Mesenchymal stem cell (in vitro differentiated cells and primary cell): ENCODE measurements around the gene GRIK4.

ENCODE experiments used
- DNase-seq: peaks from one replicate; pipeline ENCODE4 v3.0.0-alpha.2; 2013
- H2AFZ ChIP-seq: one replicate; pipeline ENCODE4 v1.6.1; 2013; ENCODE audit warnings: low read depth, mild to moderate bottlenecking, control low read depth, inconsistent platforms, low read length, moderate library complexity
- H2AK5ac ChIP-seq: 2 replicates; pipeline ENCODE4 v1.6.1; 2013; ENCODE audit warnings: low read length, moderate library complexity, mild to moderate bottlenecking, inconsistent platforms; ENCODE audit not compliant: severe bottlenecking
- H2BK120ac ChIP-seq: one replicate; pipeline ENCODE4 v1.6.1; 2013; ENCODE audit warnings: low read depth, mild to moderate bottlenecking, inconsistent platforms, low read length, moderate library complexity
- H2BK12ac ChIP-seq, 2 experiments: one replicate each; pipeline ENCODE4 v1.6.1; 2013; ENCODE audit warnings: inconsistent platforms in 2 of 2, low read length in 2 of 2, mild to moderate bottlenecking in 2 of 2, moderate library complexity in 2 of 2, control low read depth in 1 of 2
- H2BK15ac ChIP-seq: one replicate; pipeline ENCODE4 v1.6.1; 2013; ENCODE audit warnings: mild to moderate bottlenecking, low read depth, inconsistent platforms; ENCODE audit not compliant: poor library complexity, severe bottlenecking
- H2BK5ac ChIP-seq: 2 replicates; pipeline ENCODE4 v1.6.1; 2013; ENCODE audit warnings: low read depth, mild to moderate bottlenecking, low read length, control low read depth, inconsistent platforms; ENCODE audit not compliant: poor library complexity, severe bottlenecking
- H3K14ac ChIP-seq, 2 experiments: one replicate each; pipeline ENCODE4 v1.6.1; 2013; ENCODE audit warnings: inconsistent platforms in 2 of 2, low read length in 2 of 2, control low read depth in 1 of 2, mild to moderate bottlenecking in 1 of 2, moderate library complexity in 1 of 2
- H3K18ac ChIP-seq, 2 experiments: one replicate each; pipeline ENCODE4 v1.6.1; 2013; ENCODE audit warnings: inconsistent platforms in 2 of 2, low read length in 2 of 2, control low read depth in 1 of 2, low read depth in 1 of 2, mild to moderate bottlenecking in 1 of 2
- H3K23ac ChIP-seq, 2 experiments: one replicate each; pipeline ENCODE4 v1.6.1; 2013; ENCODE audit warnings: inconsistent platforms in 2 of 2, low read length in 2 of 2, mild to moderate bottlenecking in 2 of 2, moderate library complexity in 2 of 2, control low read depth in 1 of 2
- H3K27ac ChIP-seq: 2 replicates; pipeline ENCODE4 v1.5.1; 2013; ENCODE audit warnings: mild to moderate bottlenecking, moderate library complexity, low read length, control low read depth, inconsistent platforms; ENCODE audit not compliant: poor library complexity, severe bottlenecking
- H3K27me3 ChIP-seq, 2 experiments: 2 replicates each; pipeline versions ENCODE4 v1.6.1 to v1.7.0; 2013; ENCODE audit warnings: low read length in 2 of 2, mild to moderate bottlenecking in 2 of 2, moderate library complexity in 2 of 2, control low read depth in 1 of 2, inconsistent platforms in 1 of 2; ENCODE audit not compliant: control insufficient read depth in 1 of 2, insufficient read depth in 1 of 2
- H3K36me3 ChIP-seq, 2 experiments: 2 replicates each; pipeline versions ENCODE4 v1.6.1 to v1.7.0; 2013; ENCODE audit warnings: low read length in 2 of 2, control low read depth in 1 of 2, inconsistent platforms in 1 of 2, low read depth in 1 of 2, mild to moderate bottlenecking in 1 of 2; ENCODE audit not compliant: insufficient read depth in 2 of 2, control insufficient read depth in 1 of 2
- H3K4ac ChIP-seq, 2 experiments: one replicate each; pipeline ENCODE4 v1.6.1; 2013; ENCODE audit warnings: inconsistent platforms in 2 of 2, low read length in 2 of 2, mild to moderate bottlenecking in 2 of 2, moderate library complexity in 2 of 2, control low read depth in 1 of 2, low read depth in 1 of 2
- H3K4me1 ChIP-seq: 2 replicates; pipeline ENCODE4 v1.6.1; 2013; ENCODE audit warnings: low read depth, low read length, control low read depth; ENCODE audit not compliant: control insufficient read depth, insufficient read depth
- H3K4me2 ChIP-seq: 2 replicates; pipeline ENCODE4 v1.6.1; 2013; ENCODE audit warnings: low read length, mild to moderate bottlenecking, inconsistent platforms; ENCODE audit not compliant: poor library complexity, severe bottlenecking
- H3K4me3 ChIP-seq, 2 experiments: 2 replicates each; pipeline versions ENCODE4 v1.5.1 to v1.7.0; 2013; ENCODE audit warnings: low read length in 2 of 2, mild to moderate bottlenecking in 2 of 2, control low read depth in 1 of 2, low read depth in 1 of 2; ENCODE audit not compliant: insufficient read depth in 1 of 2
- H3K79me1 ChIP-seq: replicated peaks from 2 replicates; pipeline ENCODE4 v1.6.1; 2013; ENCODE audit warnings: mild to moderate bottlenecking, control low read depth, low read length, inconsistent platforms; ENCODE audit not compliant: poor library complexity, severe bottlenecking
- H3K9ac ChIP-seq: 2 replicates; pipeline ENCODE4 v1.7.0; 2013; ENCODE audit warnings: mild to moderate bottlenecking, low read length, moderate library complexity
- H3K9me3 ChIP-seq: 2 replicates; pipeline ENCODE4 v1.7.0; 2013; ENCODE audit warnings: mild to moderate bottlenecking, low read length; ENCODE audit not compliant: control insufficient read depth
- H4K8ac ChIP-seq: one replicate; pipeline ENCODE4 v1.6.1; 2013; ENCODE audit warnings: inconsistent platforms, mild to moderate bottlenecking, low read length, moderate library complexity
- H4K91ac ChIP-seq: one replicate; pipeline ENCODE4 v1.6.1; 2013; ENCODE audit warnings: mild to moderate bottlenecking, low read length, inconsistent platforms
- WGBS: methylation state at CpG from one replicate; pipeline ENCODE4 v1.1.7; 2013; ENCODE audit warnings: mixed read lengths; 5-methylcytosine and 5-hydroxymethylcytosine counted together

Gene GRIK4

GRCh38 chr11:120904116-120904515, 392.6 kb downstream of the GRIK4 start:
- no peaks in the 10 kb centered on the region for H3K4me1 ChIP-seq
- no peak overlapping the region for H3K18ac ChIP-seq
- no peak overlapping the region for H2AFZ ChIP-seq
- H2BK15ac ChIP-seq = no peak overlapping the region
- no peak overlapping the region for H3K4ac ChIP-seq
- no peaks in the 10 kb centered on the region for H3K9me3 ChIP-seq
- no peak overlapping the region for H3K27ac ChIP-seq
- H3K4me2 ChIP-seq = no peak overlapping the region
- no peak overlapping the region for H3K23ac ChIP-seq
- peaks cover 31 to 69% of the 10 kb centered on the region in 2 experiments for H3K27me3 ChIP-seq
- H3K9ac ChIP-seq = no peak overlapping the region
- H4K91ac ChIP-seq = no peak overlapping the region
- no peak overlapping the region for H2BK5ac ChIP-seq
- no peak overlapping the region for H2AK5ac ChIP-seq
- no peak overlapping the region for H2BK120ac ChIP-seq
- no peak overlapping the region for H3K14ac ChIP-seq
- no peak overlapping the region for H4K8ac ChIP-seq
- H2BK12ac ChIP-seq = no peak overlapping the region
- WGBS = 80% methylated on average over 4 of the region's 4 CpGs
- no peaks in the 10 kb centered on the region for H3K36me3 ChIP-seq
- no peaks in the 10 kb centered on the region for H3K79me1 ChIP-seq
- no peak overlapping the region for H3K4me3 ChIP-seq
- no peak for DNase-seq

- Histone ChIP-seq H3K79me1 (no peaks in the 10 kb centered on the region), H3K14ac (no peak overlapping the region), H3K36me3 (no peaks in the 10 kb centered on the region), H3K23ac (no peak overlapping the region), H3K27ac (no peak overlapping the region), H2BK12ac (no peak overlapping the region), H2BK120ac (no peak overlapping the region), H3K4me3 (no peak overlapping the region), H4K91ac (no peak overlapping the region), H3K4ac (no peak overlapping the region), H2BK5ac (no peak overlapping the region), H2BK15ac (no peak overlapping the region), H3K9ac (no peak overlapping the region), H2AK5ac (no peak overlapping the region), H3K18ac (no peak overlapping the region), H3K9me3 (no peaks in the 10 kb centered on the region), H3K27me3 (peaks cover 21 to 46% of the 10 kb centered on the region in 2 experiments), H2AFZ (no peak overlapping the region), H4K8ac (no peak overlapping the region), H3K4me2 (no peak overlapping the region), H3K4me1 (no peaks in the 10 kb centered on the region)
- no peak for DNase-seq
- 82% methylated on average over 10 of the region's 10 CpGs for WGBS
These were observed 395.2 kb downstream of the GRIK4 start for GRCh38 chr11:120906766-120907165.

- Histone ChIP-seq H3K79me1 (no peaks in the 10 kb centered on the region), H4K91ac (no peak overlapping the region), H3K36me3 (no peaks in the 10 kb centered on the region), H3K9me3 (no peaks in the 10 kb centered on the region), H2AFZ (no peak overlapping the region), H4K8ac (no peak overlapping the region), H2AK5ac (no peak overlapping the region), H2BK12ac (no peak overlapping the region), H3K4ac (no peak overlapping the region), H2BK120ac (no peak overlapping the region), H3K4me3 (no peak overlapping the region), H3K18ac (no peak overlapping the region), H3K9ac (no peak overlapping the region), H3K4me2 (no peak overlapping the region), H2BK5ac (no peak overlapping the region), H3K27ac (no peak overlapping the region), H3K14ac (no peak overlapping the region), H3K27me3 (peaks cover 21 to 40% of the 10 kb centered on the region in 2 experiments), H3K23ac (no peak overlapping the region), H3K4me1 (no peaks in the 10 kb centered on the region), H2BK15ac (no peak overlapping the region)
- DNase-seq = no peak
- WGBS = 88% methylated on average over 1 of the region's 1 CpG
These were observed 396.4 kb downstream of the GRIK4 start for GRCh38 chr11:120907971-120908370.

GRCh38 chr11:120908461-120909181, 397.1 kb downstream of the GRIK4 start:
- 63% methylated on average over 9 of the region's 9 CpGs for WGBS

More at GRCh38 chr11:120908461-120909181, 397.1 kb downstream of the GRIK4 start:
- H4K8ac ChIP-seq = no peak overlapping the region
- peaks cover 19 to 40% of the 10 kb centered on the region in 2 experiments for H3K27me3 ChIP-seq
- no peaks in the 10 kb centered on the region for H3K79me1 ChIP-seq
- no peak overlapping the region for H3K9ac ChIP-seq
- no peak for DNase-seq
- no peak overlapping the region for H2BK120ac ChIP-seq
- no peaks in the 10 kb centered on the region for H3K36me3 ChIP-seq
- H2BK5ac ChIP-seq = no peak overlapping the region
- no peak overlapping the region for H2AK5ac ChIP-seq
- no peak overlapping the region for H3K4ac ChIP-seq
- H3K4me2 ChIP-seq = no peak overlapping the region
- no peaks in the 10 kb centered on the region for H3K4me1 ChIP-seq
- no peak overlapping the region for H2BK12ac ChIP-seq
- no peak overlapping the region for H4K91ac ChIP-seq
- no peak overlapping the region for H3K18ac ChIP-seq
- H3K9me3 ChIP-seq = no peaks in the 10 kb centered on the region
- no peak overlapping the region for H3K4me3 ChIP-seq
- no peak overlapping the region for H2BK15ac ChIP-seq
- H3K27ac ChIP-seq = no peak overlapping the region
- H2AFZ ChIP-seq = no peak overlapping the region
- H3K14ac ChIP-seq = no peak overlapping the region
- no peak overlapping the region for H3K23ac ChIP-seq
